ENCODE data around the gene GLRX. TPM values are rescaled to one million over a fixed set of nuclear protein-coding genes. Genes with fewer than 3 reads are reported as not detected.

GLRX gene
- total and polyA plus RNA-seq, 2 of the 4 experiments (the other 2 are of a cell fraction) = 142 to 193 TPM

DNA sequence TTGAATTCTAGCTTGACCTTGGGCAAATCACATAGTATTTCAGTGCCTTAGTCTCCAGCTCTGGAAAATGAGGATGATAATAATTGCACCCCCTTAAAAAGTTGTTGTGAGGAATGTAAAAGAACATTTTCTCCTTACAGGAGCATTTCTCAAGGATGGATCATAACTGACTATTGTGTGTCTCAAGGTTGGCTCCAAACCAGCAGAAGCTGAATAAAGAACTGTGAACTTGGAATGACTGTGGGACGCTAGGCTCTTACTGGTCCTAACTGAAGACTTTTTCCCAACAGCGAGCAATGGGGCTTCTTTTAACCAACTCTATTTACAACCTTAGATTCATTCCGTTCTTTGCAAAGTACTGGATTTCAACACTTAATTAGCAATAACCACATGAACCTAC lies 26.2 kb upstream of the GLRX start:
- Histone ChIP-seq H3K14ac (replicated peaks; ENCODE audit: low read depth, low read length) (no peak overlapping the region; the same call in 1 of the 2 replicates), H3K27ac (ENCODE audit: insufficient read depth, low read length) (no peak overlapping the region), H3K56ac (ENCODE audit: extremely low read depth, insufficient read depth, low read length) (no peak overlapping the region), H3K4me2 (ENCODE audit: low read depth, low read length) (no peak overlapping the region; the same call in 1 of the 2 replicates), H3K9me3 (ENCODE audit: control insufficient read depth, insufficient read depth, low read length) (no peaks in the 10 kb centered on the region), H3K4me3 (ENCODE audit: insufficient read depth, low read depth, low read length) (no peak overlapping the region), H4K20me1 (ENCODE audit: insufficient read depth, low read length) (no peaks in the 10 kb centered on the region), H2BK15ac (ENCODE audit: low read depth, low read length) (no peak overlapping the region), H3K4ac (ENCODE audit: low read depth, low read length) (no peak overlapping the region), H2BK120ac (ENCODE audit: low read depth, low read length) (peak overlapping the region; percentile 30), H2BK20ac (ENCODE audit: low read depth, low read length) (peak overlapping the region; percentile 11; the same call in 1 of the 2 replicates), H3K18ac (ENCODE audit: low read depth, low read length) (peak overlapping the region; percentile 28; the same call in 1 of the 2 replicates), H3K27me3 (ENCODE audit: control insufficient read depth, insufficient read depth, low read length) (no peaks in the 10 kb centered on the region), H4K91ac (ENCODE audit: insufficient read depth, low read depth, low read length) (no peak overlapping the region), H4K5ac (ENCODE audit: low read depth, low read length) (no peak overlapping the region), H3K4me1 (ENCODE audit: control insufficient read depth, insufficient read depth, low read length) (peaks cover 5% of the 10 kb centered on the region), H2AK9ac (replicated peaks; ENCODE audit: low read depth, low read length, poor library complexity) (no peak overlapping the region), H3K9ac (ENCODE audit: low read depth, low read length) (no peak overlapping the region; the same call in 1 of the 2 replicates), H2BK5ac (ENCODE audit: low read depth, low read length, poor library complexity, severe bottlenecking) (peak overlapping the region; percentile 24), H4K8ac (ENCODE audit: low read depth in 2 of 2, low read length in 2 of 2) (no peak overlapping the region), H3K23ac (ENCODE audit: low read depth, low read length) (no peak overlapping the region), H3K9me1 (ENCODE audit: insufficient read depth, low read length) (0 out of 2 replicates have a peak, but pooled peaks cover 7% of the 10 kb centered on the region), H3K79me1 (ENCODE audit: low read depth in 1 of 2, low read length in 2 of 2) (0 out of 4 replicates have a peak, but pooled peaks cover 0 to 3% of the 10 kb centered on the region in 2 experiments), H2AK5ac (ENCODE audit: low read depth, low read length) (no peak overlapping the region), H3K36me3 (ENCODE audit: control insufficient read depth, insufficient read depth, low read length) (no peaks in the 10 kb centered on the region), H2AFZ (replicated peaks; ENCODE audit: low read length, poor library complexity) (no peak overlapping the region)
- in situ Hi-C loops (cut with MboI; ENCODE audit: low sequenced_read_pairs) (loop anchor here (10.0 kb wide), 2 partner anchors 184 to 294 kb away; partner anchors contain the start of genes ARSK and SKIC3), dilution Hi-C loops (cut with HindIII; ENCODE audit: low sequenced_read_pairs, unreplicated experiment) (no loop called here), intact Hi-C loops (cut with micrococcal nuclease) (loop anchor here (5.0 kb wide), 1 partner anchor 291 kb away; the partner anchor contains the start of gene ARSK)
- ChIA-PET CTCF (interaction anchor here (0.6 to 2.7 kb wide), 4 partner anchors 68 to 482 kb away, joined by 3 to 12 read pairs (median 3); no protein-coding TSS in a partner anchor), POLR2A (ENCODE audit: unreplicated experiment) (interaction anchor here (0.5 kb wide), 1 partner anchor 107 kb away, joined by 18 read pairs; no protein-coding TSS in a partner anchor)
- BruUV-seq (replicated peaks) = no TSS peak
- ATAC-seq (ENCODE audit: low read depth) (peak; percentile 16; the same call in 1 of the 2 replicates), DNase-seq (peak; percentile 73)
- WGBS, 2 experiments (ENCODE audit: extremely low coverage in 2 of 2, insufficient read length in 1 of 2) = 95% methylated on average over 2 of the region's 3 CpGs; no CpG with 5 or more reads in 1 of the 2 experiments
- TF ChIP-seq, protein P1, sequence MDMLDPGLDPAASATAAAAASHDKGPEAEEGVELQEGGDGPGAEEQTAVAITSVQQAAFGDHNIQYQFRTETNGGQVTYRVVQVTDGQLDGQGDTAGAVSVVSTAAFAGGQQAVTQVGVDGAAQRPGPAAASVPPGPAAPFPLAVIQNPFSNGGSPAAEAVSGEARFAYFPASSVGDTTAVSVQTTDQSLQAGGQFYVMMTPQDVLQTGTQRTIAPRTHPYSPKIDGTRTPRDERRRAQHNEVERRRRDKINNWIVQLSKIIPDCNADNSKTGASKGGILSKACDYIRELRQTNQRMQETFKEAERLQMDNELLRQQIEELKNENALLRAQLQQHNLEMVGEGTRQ (IDR thresholded peaks at IDR 0.05; ENCODE audit: low read depth, low read length) = no peak
- TF ChIP-seq RCOR1 (IDR thresholded peaks at IDR 0.05; ENCODE audit: insufficient replicate concordance, low read length) (no peak), NFE2L2 (IDR thresholded peaks at IDR 0.05; ENCODE audit: low read depth, low read length) (no peak), MAFK (IDR thresholded peaks at IDR 0.05; ENCODE audit: low read depth, low read length) (no peak), RFX5 (IDR thresholded peaks at IDR 0.05; ENCODE audit: low read depth, low read length) (no peak), POLR2A (IDR thresholded peaks at IDR 0.05; ENCODE audit: low read depth, low read length) (no peak), ELK1 (IDR thresholded peaks at IDR 0.05; ENCODE audit: borderline replicate concordance, low read depth, low read length) (no peak), MAZ (IDR thresholded peaks at IDR 0.05; ENCODE audit: borderline replicate concordance, low read depth, low read length) (no peak), RAD21 (IDR thresholded peaks at IDR 0.05; ENCODE audit: low read length) (no peak), BHLHE40 (IDR thresholded peaks at IDR 0.05; ENCODE audit: low read depth, low read length) (no peak), SMC3 (IDR thresholded peaks at IDR 0.05; ENCODE audit: low read depth, low read length) (no peak)
- TF ChIP-seq, protein P2, sequence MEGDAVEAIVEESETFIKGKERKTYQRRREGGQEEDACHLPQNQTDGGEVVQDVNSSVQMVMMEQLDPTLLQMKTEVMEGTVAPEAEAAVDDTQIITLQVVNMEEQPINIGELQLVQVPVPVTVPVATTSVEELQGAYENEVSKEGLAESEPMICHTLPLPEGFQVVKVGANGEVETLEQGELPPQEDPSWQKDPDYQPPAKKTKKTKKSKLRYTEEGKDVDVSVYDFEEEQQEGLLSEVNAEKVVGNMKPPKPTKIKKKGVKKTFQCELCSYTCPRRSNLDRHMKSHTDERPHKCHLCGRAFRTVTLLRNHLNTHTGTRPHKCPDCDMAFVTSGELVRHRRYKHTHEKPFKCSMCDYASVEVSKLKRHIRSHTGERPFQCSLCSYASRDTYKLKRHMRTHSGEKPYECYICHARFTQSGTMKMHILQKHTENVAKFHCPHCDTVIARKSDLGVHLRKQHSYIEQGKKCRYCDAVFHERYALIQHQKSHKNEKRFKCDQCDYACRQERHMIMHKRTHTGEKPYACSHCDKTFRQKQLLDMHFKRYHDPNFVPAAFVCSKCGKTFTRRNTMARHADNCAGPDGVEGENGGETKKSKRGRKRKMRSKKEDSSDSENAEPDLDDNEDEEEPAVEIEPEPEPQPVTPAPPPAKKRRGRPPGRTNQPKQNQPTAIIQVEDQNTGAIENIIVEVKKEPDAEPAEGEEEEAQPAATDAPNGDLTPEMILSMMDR (conservative IDR thresholded peaks at IDR 0.05; ENCODE audit: low read depth, low read length) = no peak
